Kidney tubule cell (primary cell): ENCODE results near the gene ZBTB11.
"Not testable (repeated sequence)": the region's sequence is repeated elsewhere in the genome, so short reads cannot be mapped to it uniquely, and the experiment has no call there.

Source experiments
- DNase-seq: peaks from one replicate; pipeline ENCODE4 v3.0.0-alpha.2; 2018; ENCODE audit warnings: low spot score

The ZBTB11 gene

DNA sequence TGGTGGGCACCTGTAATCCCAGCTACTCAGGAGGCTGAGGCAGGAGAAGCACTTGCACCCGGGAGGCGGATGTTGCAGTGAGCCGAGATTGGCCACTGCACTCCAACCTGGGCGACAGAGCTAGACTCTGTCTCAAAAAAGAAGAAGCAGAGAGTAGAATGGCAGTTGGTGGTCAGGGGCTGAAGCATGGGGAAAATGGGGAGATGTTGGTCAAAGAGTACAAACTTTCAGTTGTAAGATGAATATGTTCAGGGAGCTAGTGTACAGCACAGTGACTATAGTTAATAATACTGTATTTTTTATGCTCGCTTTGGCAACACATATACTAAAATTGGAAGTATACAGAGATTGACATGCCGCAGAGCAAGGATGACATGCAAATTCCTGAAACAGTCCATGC, 61.4 kb downstream of the ZBTB11 start:
- DNase-seq = no peak

DNA sequence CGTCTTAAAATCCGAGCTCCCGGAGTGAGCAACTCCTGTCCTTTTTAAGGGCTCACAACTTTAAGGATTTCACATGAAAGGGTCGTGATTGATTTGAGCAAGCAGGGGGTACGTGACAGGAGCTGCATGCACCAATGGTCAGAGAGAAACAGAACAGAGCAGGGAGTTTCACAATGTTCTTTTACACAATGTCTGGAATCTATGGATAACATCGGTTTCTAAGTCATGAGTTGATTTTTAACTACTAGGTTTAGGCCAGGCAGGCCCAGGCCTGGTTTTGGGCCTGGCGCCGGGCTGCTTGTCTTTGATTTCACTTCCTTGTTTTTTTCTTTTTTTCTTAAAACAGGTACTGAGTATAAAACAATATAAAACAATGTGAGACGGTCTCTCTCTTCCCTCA, 63.9 kb downstream of the ZBTB11 start:
- not testable (repeated sequence) for DNase-seq

DNA sequence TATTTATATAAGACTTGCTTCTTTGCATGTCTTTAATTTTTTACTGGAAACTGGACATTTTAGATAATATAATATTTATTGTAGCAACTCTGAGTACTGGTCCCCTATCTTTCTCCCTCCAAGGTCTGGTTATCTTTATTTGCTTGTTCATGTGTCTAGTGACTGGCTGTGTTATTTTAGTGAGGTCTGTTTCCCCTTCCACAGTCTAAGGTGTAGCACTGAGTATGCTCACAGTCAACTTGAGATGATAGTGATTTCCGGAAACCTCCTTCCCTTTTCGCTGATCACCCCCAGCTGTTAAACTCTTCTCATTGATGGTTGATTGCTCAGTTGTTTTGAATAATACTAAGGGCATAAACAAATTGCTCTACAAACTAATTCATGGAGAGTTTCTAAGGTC, 65.9 kb downstream of the ZBTB11 start:
- no peak for DNase-seq

DNA sequence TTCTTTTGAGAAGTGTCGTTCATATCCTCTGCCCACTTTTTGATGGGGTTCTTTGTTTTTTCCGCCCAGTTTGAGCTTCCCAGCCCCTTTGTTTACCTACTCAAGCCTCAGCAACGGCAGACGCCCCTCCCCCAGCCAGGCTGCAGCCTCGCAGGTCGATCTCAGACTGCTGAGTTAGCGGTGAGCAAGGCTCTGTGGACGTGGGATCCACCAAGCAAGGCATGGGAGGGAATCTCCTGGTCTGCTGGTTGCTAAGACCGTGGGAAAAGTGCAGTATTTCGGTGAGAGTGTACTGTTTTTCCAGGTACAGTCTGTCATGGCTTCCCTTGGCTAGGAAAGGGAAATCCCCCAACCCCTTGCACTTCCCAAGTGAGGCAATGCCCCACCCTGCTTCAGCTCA, 71.5 kb downstream of the ZBTB11 start:
- DNase-seq = not testable (repeated sequence)

DNA sequence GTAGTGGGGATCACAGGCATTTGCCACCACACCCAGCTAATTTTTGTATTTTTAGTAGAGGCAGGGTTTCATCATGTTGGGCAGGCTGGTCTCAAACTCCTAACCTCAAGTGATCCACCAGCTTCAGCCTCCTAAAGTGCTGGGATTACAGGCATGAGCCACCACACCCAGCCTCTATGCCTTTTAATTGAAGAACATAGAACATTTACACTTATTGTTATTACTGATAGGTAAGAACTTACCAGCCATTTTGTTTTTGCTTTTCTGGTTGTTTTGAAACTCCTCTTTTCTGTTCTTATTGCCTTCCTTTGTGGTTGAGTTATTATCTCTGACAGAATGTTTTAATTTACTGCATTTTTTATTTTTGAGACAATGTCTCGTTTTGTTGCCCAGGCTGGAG, 73.7 kb downstream of the ZBTB11 start:
- DNase-seq = no peak

DNA sequence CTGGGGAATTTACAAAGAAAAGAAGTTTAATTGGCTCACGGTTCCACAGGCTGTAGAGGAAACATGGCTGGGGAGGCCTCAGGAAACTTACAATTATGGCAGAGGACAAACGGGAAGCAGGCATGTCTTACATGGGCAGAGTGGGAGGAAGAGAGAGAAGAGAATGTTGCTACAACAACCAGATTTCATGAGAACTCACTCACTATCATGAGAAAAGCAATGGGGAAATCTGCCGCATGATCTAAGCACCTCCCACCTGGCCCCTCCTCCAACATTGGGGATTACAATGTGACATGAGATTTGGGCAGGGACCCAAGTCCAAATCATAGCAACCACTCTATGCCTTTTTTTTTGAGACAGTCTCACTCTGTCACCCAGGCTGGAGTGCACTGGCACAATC, 74.2 kb downstream of the ZBTB11 start:
- DNase-seq = no peak
